A549 (cell line): ENCODE results near the gene RPN2.

Experiments used
- CBX8 ChIP-seq: fragments of 200-600 bp; sonication (generic); IDR thresholded peaks from 2 replicates; pipeline ENCODE4 v1.6.1; 2016
- EP300 ChIP-seq, 2 experiments: fragments of >200 bp; sonication (Bioruptor Twin); formaldehyde crosslinking; IDR thresholded peaks; 2 replicates in 1 of 2; 3 replicates in 1 of 2; pipeline ENCODE4 v1.6.1; 2016 to 2017
- HMGXB4 ChIP-seq: fragments of 250-450 bp; sonication (Bioruptor Pico); IDR thresholded peaks from 2 replicates; pipeline ENCODE4 v1.5.0; 2021; ENCODE audit warnings: mild to moderate bottlenecking, moderate library complexity, borderline replicate concordance
- NR3C1 ChIP-seq: fragments of >200 bp; sonication (Bioruptor Twin); formaldehyde crosslinking; IDR thresholded peaks from 3 replicates; pipeline ENCODE4 v1.6.1; 2017
- RCOR1 ChIP-seq: fragments of 150-350 bp; IDR thresholded peaks from 2 replicates; pipeline ENCODE4 v1.6.1; 2014; ENCODE audit warnings: antibody characterized with exemption, low read length, low read depth
- RFX5 ChIP-seq: fragments of 450-650 bp; IDR thresholded peaks from 2 replicates; pipeline ENCODE4 v1.7.1; 2014; ENCODE audit warnings: antibody characterized with exemption, mild to moderate bottlenecking, moderate library complexity
- TF ChIP-seq, protein P1 (sequence below): IDR thresholded peaks from 2 replicates; pipeline ENCODE4 v1.6.1; 2012; ENCODE audit warnings: low read depth, borderline replicate concordance
- TF ChIP-seq, protein P2 (sequence below): fragments of >200 bp; sonication (Bioruptor Twin); formaldehyde crosslinking; IDR thresholded peaks from 3 replicates; pipeline ENCODE4 v1.5.1; 2016
- TF ChIP-seq, protein P3 (sequence below): fragments of 200-600 bp; sonication (generic); IDR thresholded peaks from 2 replicates; pipeline ENCODE4 v1.6.1; 2016; ENCODE audit warnings: antibody characterized with exemption, mild to moderate bottlenecking, moderate library complexity

DNA sequence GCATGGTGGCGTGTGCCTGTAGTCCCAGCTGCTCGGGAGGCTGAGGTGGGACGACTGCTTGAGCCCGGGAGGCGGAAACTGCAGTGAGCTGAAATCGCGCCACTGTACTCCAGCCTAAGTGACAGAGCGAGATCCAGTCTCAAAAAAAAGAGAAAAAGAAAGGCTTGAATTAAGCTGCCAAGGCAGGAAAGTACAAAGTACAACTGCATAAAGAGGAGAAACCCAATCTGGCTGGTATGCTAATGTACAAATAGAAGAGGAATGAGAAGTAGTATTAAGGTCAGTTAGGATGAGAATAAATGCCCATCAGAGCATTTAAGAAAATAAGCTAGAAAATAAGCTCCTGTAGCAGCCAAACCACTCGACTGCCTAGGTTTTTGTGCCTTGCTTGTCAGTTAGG lies 23.1 kb upstream of the RPN2 start:
- TF ChIP-seq, protein P1, sequence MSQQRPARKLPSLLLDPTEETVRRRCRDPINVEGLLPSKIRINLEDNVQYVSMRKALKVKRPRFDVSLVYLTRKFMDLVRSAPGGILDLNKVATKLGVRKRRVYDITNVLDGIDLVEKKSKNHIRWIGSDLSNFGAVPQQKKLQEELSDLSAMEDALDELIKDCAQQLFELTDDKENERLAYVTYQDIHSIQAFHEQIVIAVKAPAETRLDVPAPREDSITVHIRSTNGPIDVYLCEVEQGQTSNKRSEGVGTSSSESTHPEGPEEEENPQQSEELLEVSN, result no peak
- no peak for TF ChIP-seq HMGXB4 (CRISPR knock-in tag)
- TF ChIP-seq EP300 (IDR thresholded peaks at IDR 0.05), result no peak
- no peak for TF ChIP-seq CBX8
- TF ChIP-seq, protein P2, sequence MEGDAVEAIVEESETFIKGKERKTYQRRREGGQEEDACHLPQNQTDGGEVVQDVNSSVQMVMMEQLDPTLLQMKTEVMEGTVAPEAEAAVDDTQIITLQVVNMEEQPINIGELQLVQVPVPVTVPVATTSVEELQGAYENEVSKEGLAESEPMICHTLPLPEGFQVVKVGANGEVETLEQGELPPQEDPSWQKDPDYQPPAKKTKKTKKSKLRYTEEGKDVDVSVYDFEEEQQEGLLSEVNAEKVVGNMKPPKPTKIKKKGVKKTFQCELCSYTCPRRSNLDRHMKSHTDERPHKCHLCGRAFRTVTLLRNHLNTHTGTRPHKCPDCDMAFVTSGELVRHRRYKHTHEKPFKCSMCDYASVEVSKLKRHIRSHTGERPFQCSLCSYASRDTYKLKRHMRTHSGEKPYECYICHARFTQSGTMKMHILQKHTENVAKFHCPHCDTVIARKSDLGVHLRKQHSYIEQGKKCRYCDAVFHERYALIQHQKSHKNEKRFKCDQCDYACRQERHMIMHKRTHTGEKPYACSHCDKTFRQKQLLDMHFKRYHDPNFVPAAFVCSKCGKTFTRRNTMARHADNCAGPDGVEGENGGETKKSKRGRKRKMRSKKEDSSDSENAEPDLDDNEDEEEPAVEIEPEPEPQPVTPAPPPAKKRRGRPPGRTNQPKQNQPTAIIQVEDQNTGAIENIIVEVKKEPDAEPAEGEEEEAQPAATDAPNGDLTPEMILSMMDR, result no peak
- no peak for TF ChIP-seq NR3C1
- no peak for TF ChIP-seq RCOR1
- no peak for TF ChIP-seq RFX5
- TF ChIP-seq, protein P3, sequence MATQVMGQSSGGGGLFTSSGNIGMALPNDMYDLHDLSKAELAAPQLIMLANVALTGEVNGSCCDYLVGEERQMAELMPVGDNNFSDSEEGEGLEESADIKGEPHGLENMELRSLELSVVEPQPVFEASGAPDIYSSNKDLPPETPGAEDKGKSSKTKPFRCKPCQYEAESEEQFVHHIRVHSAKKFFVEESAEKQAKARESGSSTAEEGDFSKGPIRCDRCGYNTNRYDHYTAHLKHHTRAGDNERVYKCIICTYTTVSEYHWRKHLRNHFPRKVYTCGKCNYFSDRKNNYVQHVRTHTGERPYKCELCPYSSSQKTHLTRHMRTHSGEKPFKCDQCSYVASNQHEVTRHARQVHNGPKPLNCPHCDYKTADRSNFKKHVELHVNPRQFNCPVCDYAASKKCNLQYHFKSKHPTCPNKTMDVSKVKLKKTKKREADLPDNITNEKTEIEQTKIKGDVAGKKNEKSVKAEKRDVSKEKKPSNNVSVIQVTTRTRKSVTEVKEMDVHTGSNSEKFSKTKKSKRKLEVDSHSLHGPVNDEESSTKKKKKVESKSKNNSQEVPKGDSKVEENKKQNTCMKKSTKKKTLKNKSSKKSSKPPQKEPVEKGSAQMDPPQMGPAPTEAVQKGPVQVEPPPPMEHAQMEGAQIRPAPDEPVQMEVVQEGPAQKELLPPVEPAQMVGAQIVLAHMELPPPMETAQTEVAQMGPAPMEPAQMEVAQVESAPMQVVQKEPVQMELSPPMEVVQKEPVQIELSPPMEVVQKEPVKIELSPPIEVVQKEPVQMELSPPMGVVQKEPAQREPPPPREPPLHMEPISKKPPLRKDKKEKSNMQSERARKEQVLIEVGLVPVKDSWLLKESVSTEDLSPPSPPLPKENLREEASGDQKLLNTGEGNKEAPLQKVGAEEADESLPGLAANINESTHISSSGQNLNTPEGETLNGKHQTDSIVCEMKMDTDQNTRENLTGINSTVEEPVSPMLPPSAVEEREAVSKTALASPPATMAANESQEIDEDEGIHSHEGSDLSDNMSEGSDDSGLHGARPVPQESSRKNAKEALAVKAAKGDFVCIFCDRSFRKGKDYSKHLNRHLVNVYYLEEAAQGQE, result no peak
